ENCODE data around the gene PTPRT. TPM values are rescaled to one million over a fixed set of nuclear protein-coding genes. Genes with fewer than 3 reads are reported as not detected.
"Not testable (repeated sequence)": the region's sequence is repeated elsewhere in the genome, so short reads cannot be mapped to it uniquely, and the experiment has no call there.

PTPRT gene
- total RNA-seq, 1 experiment from 2014 or later, result 0.20 TPM

DNA sequence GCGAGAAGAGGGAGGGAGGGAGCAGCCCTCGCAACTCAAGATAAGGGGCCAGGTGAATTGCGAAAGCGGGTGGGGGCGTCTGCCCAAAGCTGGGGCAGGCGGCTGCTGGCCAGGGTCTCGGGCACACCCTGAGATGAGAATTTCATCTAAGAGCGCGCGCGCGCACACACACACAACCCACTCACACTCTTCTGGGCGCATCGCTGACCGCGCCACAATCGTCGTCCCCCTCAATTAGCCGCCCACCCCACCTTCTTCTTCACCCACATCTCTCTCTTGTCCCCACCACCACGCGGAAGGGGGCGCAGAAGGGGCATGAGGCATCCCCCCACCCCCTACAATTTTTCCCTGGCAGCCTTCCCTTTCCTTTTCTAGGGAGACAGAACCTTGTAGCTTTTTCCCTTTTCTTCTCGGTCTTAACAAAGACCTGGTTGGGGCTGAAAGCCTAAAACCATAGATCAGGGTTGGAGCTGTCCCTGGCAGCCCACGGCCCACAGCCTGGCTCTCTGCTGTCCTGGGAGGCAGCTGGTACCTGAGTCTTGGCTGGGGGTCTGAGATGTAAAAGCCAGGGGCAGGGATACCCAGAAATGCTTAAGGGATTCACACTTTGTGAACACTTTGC is 737 bp upstream of the PTPRT start:
- in situ Hi-C loops (cut with HindIII; ENCODE audit: low pct_unique_long_range_greater_than_20kb, low sequenced_read_pairs), result no loop called here
- no peak for DNase-seq (ENCODE audit: low read depth)

DNA sequence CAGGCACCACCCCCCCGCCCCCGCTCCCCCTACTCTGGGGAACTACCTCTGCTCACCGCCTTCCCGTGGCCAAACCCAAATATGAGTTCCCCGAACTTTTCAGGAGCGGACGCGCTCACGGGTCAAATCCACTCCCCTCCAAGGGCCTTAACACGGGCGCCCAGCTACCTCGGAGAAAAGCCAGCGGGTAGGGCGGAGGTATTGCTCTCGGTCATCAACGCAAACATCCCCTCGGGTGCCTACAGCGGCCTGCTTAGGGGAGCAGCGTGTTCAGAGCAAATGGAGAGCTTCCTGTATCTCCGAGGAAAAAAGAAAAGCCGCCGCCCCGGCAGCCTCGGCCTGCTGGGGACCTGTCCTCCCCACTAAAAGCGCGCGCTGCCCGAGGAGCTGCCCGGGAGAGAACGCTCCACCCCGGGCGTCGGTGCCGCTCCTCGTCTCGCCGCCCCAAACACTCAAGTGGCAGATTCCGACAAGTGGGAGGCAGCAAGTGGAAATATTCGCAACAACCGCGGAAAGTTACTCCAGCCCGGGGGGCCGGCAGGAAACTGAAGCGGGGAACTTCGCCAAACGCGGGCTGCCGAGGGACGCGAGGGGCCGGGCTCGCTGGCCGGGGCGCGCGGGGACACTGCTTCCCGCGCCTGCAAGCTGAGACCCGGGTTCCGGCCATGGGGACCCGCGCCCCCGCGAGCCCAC is 699 bp downstream of the PTPRT start:
- no peak for DNase-seq (ENCODE audit: low read depth)
- in situ Hi-C loops (cut with HindIII; ENCODE audit: low pct_unique_long_range_greater_than_20kb, low sequenced_read_pairs), result no loop called here

DNA sequence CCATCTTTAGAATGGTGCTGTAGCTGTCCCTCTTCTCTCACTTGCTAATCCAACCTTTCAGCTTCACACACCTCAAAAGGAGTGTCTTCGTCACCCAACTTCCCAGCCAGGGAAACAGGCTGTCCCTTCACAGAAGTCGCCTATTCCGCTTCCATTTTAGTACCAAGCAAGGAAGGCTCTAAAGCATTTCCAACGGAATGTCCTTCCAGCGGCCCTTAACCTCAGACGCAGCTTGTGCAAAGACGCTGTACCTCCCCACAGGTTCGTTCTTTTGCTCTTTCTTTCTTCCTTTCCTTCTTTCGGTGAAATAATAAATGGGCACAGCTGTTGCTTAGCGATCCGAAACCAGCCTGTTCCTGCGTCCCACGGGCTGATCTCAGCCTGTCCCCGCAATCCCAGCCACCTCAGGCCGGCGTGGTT is 1.5 kb downstream of the PTPRT start:
- in situ Hi-C loops (cut with HindIII; ENCODE audit: low pct_unique_long_range_greater_than_20kb, low sequenced_read_pairs), result no loop called here

GRCh38 chr20:43187476-43188233 is 2.1 kb downstream of the PTPRT start:
- DNase-seq (ENCODE audit: low read depth), result peak; percentile 52
- in situ Hi-C loops (cut with HindIII; ENCODE audit: low pct_unique_long_range_greater_than_20kb, low sequenced_read_pairs), result no loop called here

More for the DNA sequence above, 1.5 kb downstream of the PTPRT start:
- no peak for DNase-seq (ENCODE audit: low read depth)

DNA sequence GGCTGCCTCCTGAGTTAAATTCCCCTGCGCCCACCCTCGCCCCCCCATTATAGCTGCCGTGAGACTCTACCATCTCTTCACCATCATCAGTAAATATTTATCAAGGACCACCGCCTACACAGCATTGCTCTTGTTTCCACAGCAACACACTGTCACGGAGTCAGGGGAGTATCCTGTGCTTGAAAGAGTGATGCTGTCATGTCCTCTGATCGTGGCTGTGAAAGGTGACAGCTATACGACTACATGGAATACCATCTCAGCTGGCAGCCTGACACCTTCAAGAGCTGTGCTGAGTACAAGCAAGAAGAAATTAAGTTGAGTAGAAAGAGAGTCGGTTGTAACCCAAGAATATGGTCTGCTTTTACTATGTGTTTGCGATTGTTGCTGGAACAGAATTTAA is 3.4 kb downstream of the PTPRT start:
- in situ Hi-C loops (cut with HindIII; ENCODE audit: low pct_unique_long_range_greater_than_20kb, low sequenced_read_pairs), result no loop called here
- no peak for DNase-seq (ENCODE audit: low read depth)

DNA sequence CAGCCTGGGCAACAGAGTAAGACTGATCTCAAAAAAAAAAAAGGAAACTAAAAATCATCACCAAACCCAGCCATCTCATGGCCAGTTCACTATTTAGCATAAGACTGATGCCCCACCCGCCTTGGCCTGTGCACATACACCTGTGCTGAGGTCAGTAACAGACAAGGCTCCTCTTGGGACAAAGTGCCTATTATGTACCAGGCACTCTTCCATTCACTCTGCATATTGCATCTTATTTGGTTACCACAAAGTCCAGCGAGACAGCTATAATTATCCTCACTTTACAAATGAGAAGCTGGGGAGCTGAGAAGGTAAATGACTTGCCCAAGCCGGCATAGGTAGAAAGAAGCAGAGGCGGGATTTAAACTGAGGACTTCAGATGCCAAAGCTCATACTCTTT is 3.8 kb downstream of the PTPRT start:
- DNase-seq (ENCODE audit: low read depth), result no peak
- in situ Hi-C loops (cut with HindIII; ENCODE audit: low pct_unique_long_range_greater_than_20kb, low sequenced_read_pairs), result no loop called here

DNA sequence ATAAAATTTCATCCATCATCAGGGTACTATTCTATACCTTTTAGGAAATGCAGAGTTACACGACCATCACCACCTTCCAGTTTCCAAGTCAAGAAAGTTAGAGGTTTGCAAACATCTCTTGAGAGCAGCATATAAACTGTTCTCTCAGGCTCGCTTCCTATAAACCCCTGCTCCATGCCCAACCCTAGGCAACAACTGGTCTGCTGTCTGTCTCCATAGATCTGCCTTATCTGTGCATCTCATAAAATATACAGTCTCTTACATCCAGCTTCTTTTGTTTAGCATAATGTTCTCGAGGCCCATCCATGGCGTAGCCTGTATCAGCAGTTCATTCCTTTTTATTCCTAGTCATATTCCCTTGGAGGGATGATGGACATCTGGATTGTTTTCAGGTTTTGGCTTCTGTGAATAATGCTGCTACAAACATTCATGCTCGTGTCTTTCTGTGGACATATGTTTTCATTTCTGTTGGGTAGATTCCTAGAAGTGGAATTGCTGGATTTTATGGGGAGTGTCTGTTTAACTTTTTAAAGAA is 6.1 kb downstream of the PTPRT start:
- in situ Hi-C loops (cut with HindIII; ENCODE audit: low pct_unique_long_range_greater_than_20kb, low sequenced_read_pairs), result no loop called here
- DNase-seq (ENCODE audit: low read depth), result no peak

GRCh38 chr20:43178080-43178479 is 11.6 kb downstream of the PTPRT start:
- in situ Hi-C loops (cut with HindIII; ENCODE audit: low pct_unique_long_range_greater_than_20kb, low sequenced_read_pairs), result no loop called here
- no peak for DNase-seq (ENCODE audit: low read depth)

DNA sequence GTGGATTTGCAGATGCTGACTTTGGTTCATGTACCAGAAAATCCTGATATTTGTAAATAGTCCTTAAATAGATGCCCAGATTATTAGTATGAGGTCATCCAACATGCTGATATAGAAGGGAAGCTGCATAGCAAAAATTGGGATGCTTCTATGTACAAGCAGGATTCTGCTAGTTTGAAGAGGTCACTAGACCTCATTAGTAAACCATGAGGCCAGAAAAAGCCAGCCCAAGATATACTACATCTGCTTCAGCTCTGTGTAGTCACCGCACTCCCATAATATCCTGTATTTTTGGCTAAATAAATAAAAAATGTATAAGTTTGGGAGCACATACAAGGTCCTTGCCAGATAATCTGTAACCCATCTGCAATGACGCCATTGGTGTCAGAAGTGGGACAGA is 13.0 kb downstream of the PTPRT start:
- in situ Hi-C loops (cut with HindIII; ENCODE audit: low pct_unique_long_range_greater_than_20kb, low sequenced_read_pairs), result no loop called here
- no peak for DNase-seq (ENCODE audit: low read depth)

DNA sequence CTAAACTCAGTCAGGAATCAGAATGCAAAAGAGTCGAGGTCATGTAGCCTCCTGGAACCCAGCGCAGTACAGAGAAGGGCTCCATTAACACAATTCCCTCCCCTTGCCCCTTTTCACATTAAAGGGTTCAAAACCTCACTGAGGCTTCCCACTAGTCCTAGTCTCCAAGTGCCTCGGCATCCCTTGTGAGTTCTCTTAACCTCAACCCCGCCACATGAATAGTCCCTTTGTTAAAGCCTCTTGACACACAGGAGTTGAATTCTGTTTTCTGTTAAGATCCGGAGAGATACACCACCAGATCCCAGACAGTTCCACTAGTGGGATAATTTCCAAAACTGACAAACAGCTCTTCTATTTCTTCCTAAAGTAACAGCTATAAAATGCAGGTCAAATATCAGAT is 17.8 kb downstream of the PTPRT start:
- in situ Hi-C loops (cut with HindIII; ENCODE audit: low pct_unique_long_range_greater_than_20kb, low sequenced_read_pairs), result no loop called here
- no peak for DNase-seq (ENCODE audit: low read depth)

DNA sequence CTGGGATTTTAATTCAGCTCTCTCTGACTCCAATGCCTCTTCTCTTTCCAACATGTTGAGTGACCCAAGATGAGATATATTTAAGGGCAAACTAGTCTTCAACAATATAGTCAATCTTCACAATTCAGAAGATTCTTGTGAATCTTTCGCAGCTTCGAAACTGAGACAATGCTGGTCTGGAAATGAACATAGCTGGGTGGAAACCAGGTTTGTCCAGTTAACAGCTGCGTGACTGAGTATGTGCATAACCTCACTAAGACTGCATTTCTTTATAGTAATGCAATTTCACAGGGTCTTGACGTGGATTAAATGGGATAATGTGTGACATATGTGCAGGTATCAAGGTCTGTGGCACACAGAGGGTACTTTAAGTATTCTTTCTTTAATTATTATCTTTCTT is 18.9 kb downstream of the PTPRT start:
- DNase-seq (ENCODE audit: low read depth), result no peak
- in situ Hi-C loops (cut with HindIII; ENCODE audit: low pct_unique_long_range_greater_than_20kb, low sequenced_read_pairs), result no loop called here

DNA sequence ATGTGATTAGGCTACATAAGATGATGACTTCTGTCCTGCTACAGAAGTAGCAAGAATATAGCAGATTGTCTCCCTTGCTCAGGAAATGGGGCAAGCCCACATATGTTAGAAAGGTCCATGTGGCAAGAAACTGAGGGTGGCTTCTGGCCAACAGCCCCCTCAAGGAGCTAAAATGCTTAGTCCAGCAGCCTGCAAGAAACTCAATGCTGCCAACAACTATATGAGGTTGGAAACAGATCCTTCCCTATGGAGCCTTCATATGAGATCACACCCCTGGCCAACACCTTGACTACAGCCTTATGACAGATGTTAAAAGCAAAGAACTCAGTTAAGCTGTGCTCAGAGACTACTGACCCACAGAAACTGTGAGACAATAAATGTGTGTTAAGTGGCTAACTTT is 22.1 kb downstream of the PTPRT start:
- in situ Hi-C loops (cut with HindIII; ENCODE audit: low pct_unique_long_range_greater_than_20kb, low sequenced_read_pairs), result no loop called here
- DNase-seq (ENCODE audit: low read depth), result no peak

DNA sequence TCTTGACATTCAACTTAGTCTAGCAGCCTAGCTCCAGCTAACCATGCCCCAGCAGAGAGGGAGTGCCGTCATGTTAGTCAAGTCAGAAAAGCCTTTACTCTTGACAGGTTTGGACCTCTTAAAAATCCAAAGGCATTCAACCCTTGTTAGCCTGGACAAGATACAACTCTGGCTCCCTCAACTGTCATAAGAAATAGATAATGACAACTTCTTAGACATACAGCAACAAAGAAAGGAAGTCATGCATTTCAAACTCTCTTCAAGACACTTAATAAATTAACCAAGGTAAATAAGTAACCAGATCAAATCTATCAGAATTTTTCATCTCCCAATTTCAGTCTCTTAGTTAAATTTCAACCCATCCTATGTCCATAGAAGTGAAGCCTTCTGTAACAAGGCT is 22.7 kb downstream of the PTPRT start:
- in situ Hi-C loops (cut with HindIII; ENCODE audit: low pct_unique_long_range_greater_than_20kb, low sequenced_read_pairs), result no loop called here
- DNase-seq (ENCODE audit: low read depth), result peak; percentile 65

DNA sequence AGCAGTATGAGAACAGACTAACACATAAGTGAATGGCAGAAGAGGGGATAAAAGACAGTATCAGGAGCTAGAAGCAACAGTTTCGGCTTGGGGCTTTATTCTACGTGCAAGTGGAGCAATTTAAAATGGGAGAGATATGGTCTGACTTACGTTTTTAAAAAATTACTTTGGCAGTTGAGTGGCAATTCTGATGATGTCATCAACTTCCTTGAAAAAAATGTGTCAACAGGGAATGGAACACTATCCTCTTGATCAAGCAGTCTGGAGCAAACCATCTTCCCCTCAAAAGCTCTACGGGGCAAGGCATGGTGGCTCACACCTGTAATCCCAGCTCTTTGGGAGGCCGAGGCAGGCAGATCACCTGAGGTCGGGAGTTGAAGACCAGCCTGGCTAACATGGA is 24.1 kb downstream of the PTPRT start:
- in situ Hi-C loops (cut with HindIII; ENCODE audit: low pct_unique_long_range_greater_than_20kb, low sequenced_read_pairs), result no loop called here
- DNase-seq (ENCODE audit: low read depth), result no peak

DNA sequence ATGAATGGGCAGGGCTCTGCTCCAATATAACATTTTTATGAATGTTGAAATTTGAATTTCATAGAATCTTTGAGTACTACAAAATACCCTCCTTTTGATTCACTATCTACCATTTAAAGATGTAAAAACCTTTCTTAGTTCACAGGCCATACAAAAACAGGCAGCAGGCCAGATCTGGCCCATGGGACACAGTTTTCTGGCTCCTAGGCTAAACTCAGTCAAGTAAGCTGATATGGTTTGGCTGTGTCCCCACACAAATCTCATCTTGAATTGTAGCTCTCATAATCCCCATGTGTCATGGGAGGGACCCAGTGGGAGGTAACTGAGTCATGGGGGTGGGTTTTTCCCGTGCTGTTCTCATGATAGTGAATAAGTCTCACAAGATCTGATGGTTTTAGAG is 25.0 kb downstream of the PTPRT start:
- DNase-seq (ENCODE audit: low read depth); in situ Hi-C loops (cut with HindIII; ENCODE audit: low pct_unique_long_range_greater_than_20kb, low sequenced_read_pairs): not testable (repeated sequence)

- in situ Hi-C loops (cut with HindIII; ENCODE audit: low pct_unique_long_range_greater_than_20kb, low sequenced_read_pairs), result no loop called here
- DNase-seq (ENCODE audit: low read depth), result no peak
These were observed 28.0 kb downstream of the PTPRT start for GRCh38 chr20:43161716-43162115.

- in situ Hi-C loops (cut with HindIII; ENCODE audit: low pct_unique_long_range_greater_than_20kb, low sequenced_read_pairs), result no loop called here
- DNase-seq (ENCODE audit: low read depth), result no peak
These were observed 28.8 kb downstream of the PTPRT start for GRCh38 chr20:43160941-43161340.

GRCh38 chr20:43159994-43160393 is 29.7 kb downstream of the PTPRT start:
- in situ Hi-C loops (cut with HindIII; ENCODE audit: low pct_unique_long_range_greater_than_20kb, low sequenced_read_pairs), result no loop called here
- DNase-seq (ENCODE audit: low read depth), result no peak

- in situ Hi-C loops (cut with HindIII; ENCODE audit: low pct_unique_long_range_greater_than_20kb, low sequenced_read_pairs), result no loop called here
- DNase-seq (ENCODE audit: low read depth), result no peak
These were observed 34.2 kb downstream of the PTPRT start for GRCh38 chr20:43155366-43156100.
